H1 (cell line): ENCODE results near the gene TACR3. TPM values are rescaled to one million over a fixed set of nuclear protein-coding genes. Genes with fewer than 3 reads are reported as not detected.

ENCODE experiments used
- CTCF ChIA-PET: fragments of 300-600 bp; sonication (Branson Sonifier 250); formaldehyde crosslinking; loops from one replicate; lab custom pipeline; 2021; ENCODE audit not compliant: partially characterized antibody; lab: Charles Lee
- POLR2A ChIA-PET: fragments of 300-600 bp; sonication (Branson Sonifier 250); formaldehyde crosslinking; loops from one replicate; lab custom pipeline; 2021; ENCODE audit warnings: inconsistent platforms; ENCODE audit not compliant: partially characterized antibody; lab: Charles Lee
- DNase-seq, 2 experiments: peaks; one replicate each; pipeline versions ENCODE4 v3.0.0 to v3.0.0-alpha.2; 2010 to 2022; ENCODE audit warnings: low spot score in 2 of 2, low read depth in 1 of 2, mixed read lengths in 1 of 2
- FAIRE-seq: peaks from 2 replicates; lab custom pipeline; 2011; peaks lifted over from hg19 to GRCh38; lab: Jason Lieb, UNC
- H2AFZ ChIP-seq: 2 replicates; pipeline ENCODE4 v1.8.1; 2012; ENCODE audit warnings: low read length, inconsistent platforms
- H2AK5ac ChIP-seq: 2 replicates; pipeline ENCODE4 v1.6.1; 2013; ENCODE audit warnings: low read depth, low read length
- H2BK120ac ChIP-seq: replicated peaks from 2 replicates; pipeline ENCODE3; 2013; ENCODE audit warnings: low read depth, low read length, inconsistent platforms
- H2BK12ac ChIP-seq: 2 replicates; pipeline ENCODE4 v1.6.1; 2013; ENCODE audit warnings: low read depth, low read length
- H2BK15ac ChIP-seq: 2 replicates; pipeline ENCODE4 v1.6.1; 2013; ENCODE audit warnings: low read length
- H2BK20ac ChIP-seq: 2 replicates; pipeline ENCODE4 v1.6.1; 2013; ENCODE audit warnings: low read length
- H2BK5ac ChIP-seq: 2 replicates; pipeline ENCODE4 v1.6.1; 2013; ENCODE audit warnings: low read depth, low read length
- H3K14ac ChIP-seq: 2 replicates; pipeline ENCODE4 v1.6.1; 2013; ENCODE audit warnings: inconsistent platforms; ENCODE audit not compliant: insufficient read length
- H3K18ac ChIP-seq: 2 replicates; pipeline ENCODE4 v1.6.1; 2013; ENCODE audit warnings: low read length; ENCODE audit errors: extremely low read depth
- H3K23ac ChIP-seq: 2 replicates; pipeline ENCODE4 v1.6.1; 2013; ENCODE audit warnings: inconsistent platforms; ENCODE audit not compliant: insufficient read length
- H3K23me2 ChIP-seq: 2 replicates; pipeline ENCODE4 v1.6.1; 2013; ENCODE audit warnings: low read depth, low read length
- H3K27ac ChIP-seq: 2 replicates; pipeline ENCODE4 v1.6.1; 2011; ENCODE audit warnings: low read depth, low read length, inconsistent platforms
- H3K27me3 ChIP-seq, 4 experiments: replicated peaks in 1 of 4; 1 replicate in 1 of 4; 2 replicates in 3 of 4; pipeline versions ENCODE4 v1.6.1 to v1.8.1; 2011 to 2013; ENCODE audit warnings: low read length in 3 of 4, mild to moderate bottlenecking in 3 of 4, inconsistent platforms in 2 of 4, mixed read lengths in 2 of 4, moderate library complexity in 1 of 4; ENCODE audit not compliant: control insufficient read depth in 3 of 4, insufficient read depth in 3 of 4; ENCODE audit errors: extremely low read depth in 1 of 4
- H3K36me3 ChIP-seq, 4 experiments: 2 replicates each; pipeline versions ENCODE4 v1.6.1 to v1.8.1; 2011 to 2013; ENCODE audit warnings: mild to moderate bottlenecking in 4 of 4, low read length in 3 of 4, moderate library complexity in 2 of 4, control low read depth in 1 of 4, inconsistent platforms in 1 of 4; ENCODE audit not compliant: insufficient read depth in 4 of 4, control insufficient read depth in 2 of 4
- H3K4ac ChIP-seq: replicated peaks from 2 replicates; pipeline ENCODE3; 2013; ENCODE audit warnings: low read length, low read depth, mixed read lengths, inconsistent platforms; ENCODE audit not compliant: insufficient read length
- H3K4me1 ChIP-seq, 4 experiments: replicated peaks in 1 of 4; 1 replicate in 1 of 4; 2 replicates in 3 of 4; pipeline versions ENCODE4 v1.6.1 to v1.8.1; 2011 to 2013; ENCODE audit warnings: low read length in 3 of 4, inconsistent platforms in 2 of 4, mixed read lengths in 1 of 4; ENCODE audit not compliant: insufficient read depth in 4 of 4, control insufficient read depth in 3 of 4
- H3K4me2 ChIP-seq, 2 experiments: 2 replicates each; pipeline versions ENCODE4 v1.6.1 to v1.8.1; 2011 to 2013; ENCODE audit warnings: low read depth in 2 of 2, low read length in 2 of 2, control low read depth in 1 of 2, inconsistent platforms in 1 of 2, mild to moderate bottlenecking in 1 of 2; ENCODE audit not compliant: insufficient read depth in 1 of 2
- H3K4me3 ChIP-seq, 4 experiments: fragments of 200-600, 300-600 bp in 1 of 4; sonication (generic), shearing (Covaris generic), sonication (Bioruptor Twin) in 1 of 4; 2 replicates each; pipeline versions ENCODE4 v1.5.1 to v1.8.1; 2011 to 2016; ENCODE audit warnings: low read length in 4 of 4, low read depth in 3 of 4, control low read depth in 2 of 4, inconsistent platforms in 2 of 4, mild to moderate bottlenecking in 2 of 4, mixed read lengths in 1 of 4, moderate library complexity in 1 of 4; ENCODE audit not compliant: insufficient read depth in 2 of 4; ENCODE audit errors: extremely low read depth in 1 of 4
- H3K56ac ChIP-seq: replicated peaks from 2 replicates; pipeline ENCODE3; 2013; ENCODE audit warnings: low read depth, mild to moderate bottlenecking, mixed read lengths, low read length, inconsistent platforms; ENCODE audit not compliant: insufficient read length
- H3K79me1 ChIP-seq: 2 replicates; pipeline ENCODE4 v1.6.1; 2013; ENCODE audit warnings: low read depth, low read length, control low read depth
- H3K79me2 ChIP-seq, 2 experiments: 2 replicates each; pipeline versions ENCODE4 v1.6.1 to v1.8.1; 2012 to 2013; ENCODE audit warnings: low read length in 2 of 2, mild to moderate bottlenecking in 2 of 2, inconsistent platforms in 1 of 2; ENCODE audit not compliant: insufficient read depth in 2 of 2, control insufficient read depth in 1 of 2
- H3K9ac ChIP-seq, 4 experiments: replicated peaks in 1 of 4; 1 replicate in 1 of 4; 2 replicates in 3 of 4; pipeline versions ENCODE4 v1.6.1 to v1.8.1; 2011 to 2013; ENCODE audit warnings: low read depth in 3 of 4, low read length in 3 of 4, control low read depth in 2 of 4, mild to moderate bottlenecking in 2 of 4, moderate library complexity in 2 of 4, inconsistent platforms in 1 of 4; ENCODE audit errors: extremely low read depth in 1 of 4
- H3K9me3 ChIP-seq, 2 experiments: 2 replicates each; pipeline versions ENCODE4 v1.6.1 to v1.8.1; 2012 to 2013; ENCODE audit warnings: mild to moderate bottlenecking in 2 of 2, moderate library complexity in 2 of 2, control low read depth in 1 of 2, inconsistent platforms in 1 of 2, low read depth in 1 of 2, low read length in 1 of 2, mixed read lengths in 1 of 2; ENCODE audit not compliant: insufficient read depth in 2 of 2
- H4K20me1 ChIP-seq, 2 experiments: replicated peaks in 1 of 2; 2 replicates each; pipeline versions ENCODE3 to v1.8.1; 2011 to 2013; ENCODE audit warnings: inconsistent platforms in 2 of 2, low read length in 2 of 2, mild to moderate bottlenecking in 1 of 2; ENCODE audit not compliant: insufficient read depth in 2 of 2, control insufficient read depth in 1 of 2
- H4K5ac ChIP-seq: 2 replicates; pipeline ENCODE4 v1.6.1; 2013; ENCODE audit warnings: low read length, low read depth, mixed read lengths, inconsistent platforms; ENCODE audit not compliant: insufficient read length
- H4K8ac ChIP-seq: 2 replicates; pipeline ENCODE4 v1.8.0; 2013; ENCODE audit warnings: mild to moderate bottlenecking, moderate library complexity, low read length, inconsistent platforms; ENCODE audit not compliant: insufficient read depth; ENCODE audit errors: extremely low read depth
- H4K91ac ChIP-seq: replicated peaks from 2 replicates; pipeline ENCODE3; 2013; ENCODE audit warnings: low read length, mixed read lengths, inconsistent platforms; ENCODE audit not compliant: insufficient read length
- KDM1A ChIP-seq: fragments of 200-600, 300-600 bp; sonication (generic); IDR thresholded peaks from 2 replicates; pipeline ENCODE4 v1.7.1; 2016; ENCODE audit warnings: mild to moderate bottlenecking, low read length, borderline replicate concordance
- KDM4A ChIP-seq: IDR thresholded peaks from one replicate; pipeline ENCODE4 v1.7.1; 2012; ENCODE audit warnings: low read depth, mild to moderate bottlenecking, moderate library complexity, low read length, inconsistent platforms; ENCODE audit not compliant: severe bottlenecking
- WGBS, 2 experiments: shearing (Covaris generic) in 1 of 2; methylation state at CpG; one replicate each; pipeline versions ENCODE4 v1.1.6 to v1.1.7; 2013 to 2015; ENCODE audit warnings: low lambda C conversion rate in 2 of 2, mixed read lengths in 2 of 2, inconsistent platforms in 1 of 2, low coverage in 1 of 2, missing lambda C conversion rate in 1 of 2; ENCODE audit not compliant: insufficient replicate concordance in 2 of 2, insufficient coverage in 1 of 2, insufficient read length in 1 of 2; ENCODE audit errors: extremely low coverage in 1 of 2, missing lambda C conversion rate in 1 of 2; 5-methylcytosine and 5-hydroxymethylcytosine counted together
- long read RNA-seq, 2 experiments: library from RNA in 1 of 2; library from capped mRNA in 1 of 2; stranded (forward); transcript quantifications; one replicate each; pipeline ENCODE4 v2.0.0, GENCODE V29; 2021; ENCODE audit warnings: inconsistent platforms in 1 of 2
- polyA minus RNA-seq, 3 experiments: library from RNA; depleted of rRNA, polyadenylated mRNA; stranded (reverse); fragments of >200 nt; gene quantifications; 1 replicate in 2 of 3; 2 replicates in 1 of 3; pipeline ENCODE4 v1.2.3, GENCODE V29; 2011
- polyA plus RNA-seq, 7 experiments: library from polyadenylated mRNA; depleted of rRNA in 3 of 7; stranded (reverse) in 5 of 7; unstranded in 2 of 7; fragments of >200 nt in 5 of 7; fragments of 200-250 nt in 2 of 7; gene quantifications; 1 replicate in 5 of 7; 2 replicates in 1 of 7; 4 replicates in 1 of 7; pipeline versions ENCODE4 v1.2.1 to v1.2.3, GENCODE V29; 2011 to 2013; ENCODE audit warnings: missing spikeins in 2 of 7, mixed read lengths in 2 of 7
- total RNA-seq: library from RNA; stranded (reverse); fragmentation: NEBNext Ultra II Directional; extraction: Animal tissue kit (Norgen Biotek cat#: 25700); gene quantifications from 2 replicates; pipeline ENCODE4 v1.2.1, GENCODE V29; 2021

The TACR3 gene, protein sequence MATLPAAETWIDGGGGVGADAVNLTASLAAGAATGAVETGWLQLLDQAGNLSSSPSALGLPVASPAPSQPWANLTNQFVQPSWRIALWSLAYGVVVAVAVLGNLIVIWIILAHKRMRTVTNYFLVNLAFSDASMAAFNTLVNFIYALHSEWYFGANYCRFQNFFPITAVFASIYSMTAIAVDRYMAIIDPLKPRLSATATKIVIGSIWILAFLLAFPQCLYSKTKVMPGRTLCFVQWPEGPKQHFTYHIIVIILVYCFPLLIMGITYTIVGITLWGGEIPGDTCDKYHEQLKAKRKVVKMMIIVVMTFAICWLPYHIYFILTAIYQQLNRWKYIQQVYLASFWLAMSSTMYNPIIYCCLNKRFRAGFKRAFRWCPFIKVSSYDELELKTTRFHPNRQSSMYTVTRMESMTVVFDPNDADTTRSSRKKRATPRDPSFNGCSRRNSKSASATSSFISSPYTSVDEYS
- total RNA-seq (2.3 and 3.0 TPM in 2 replicates), polyA plus RNA-seq (2011; rRNA removed) (0.22 and 0.30 TPM in 2 replicates), polyA minus RNA-seq (2011; rRNA and poly(A)+ RNA removed) (0.63 and 1.4 TPM in 2 replicates)
- polyA plus RNA-seq (2011; cell fraction: cytosol; rRNA removed) = 0.14 TPM
- 0.41 TPM for polyA plus RNA-seq (2011; cell fraction: nucleus; rRNA removed)
- polyA plus RNA-seq (2012, experiment 1 of 2) = 0.14 to 0.27 TPM (median 0.26 TPM) in 4 replicates
- not detected for polyA plus RNA-seq (2012, experiment 2 of 2)
- 3.1 TPM for polyA plus RNA-seq (2013, experiment 1 of 2)
- 2.7 TPM for polyA plus RNA-seq (2013, experiment 2 of 2)
- not detected for polyA minus RNA-seq (2011; cell fraction: cytosol; rRNA and poly(A)+ RNA removed)
- 1.6 TPM for polyA minus RNA-seq (2011; cell fraction: nucleus; rRNA and poly(A)+ RNA removed)
- long read RNA-seq, experiment 1, full-length matches to known transcripts = 1 of 4 reads
- long read RNA-seq, experiment 1, partial matches to known transcripts = 0 of 4 reads
- long read RNA-seq, experiment 1, other reads (novel, unspliced or antisense) = 3 of 4 reads
- long read RNA-seq, experiment 2 = 0 reads

DNA sequence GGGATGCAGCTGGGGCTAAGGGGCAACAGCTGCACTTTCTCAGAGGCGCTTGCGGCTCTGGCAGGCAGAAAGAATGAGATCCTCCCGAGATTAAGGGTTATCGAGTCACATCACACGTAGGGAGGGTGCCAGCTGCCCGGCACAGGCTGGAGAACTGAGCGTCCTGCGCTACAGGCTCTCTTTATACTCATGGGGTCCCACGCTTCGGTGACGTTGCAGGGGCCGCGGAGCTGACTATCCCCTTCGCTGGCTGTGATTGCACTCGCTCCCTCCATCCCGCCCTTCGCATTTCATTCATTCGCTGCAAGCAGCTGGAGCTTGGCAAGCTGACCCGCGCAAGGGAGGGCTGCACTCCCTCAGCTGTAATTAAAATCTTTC is at the start of gene TACR3:
TACR3 (minus strand) TSS at position 156 of the 378 bp plus-strand sequence. CDS start 310 bp downstream, outside the sequence.
- Histone ChIP-seq H3K4me2 (peak within 1 kb of the TSS; percentile 63 to 97), H4K20me1 (no peaks in the 10 kb centered on the region), H3K79me1 (no peaks in the 10 kb centered on the region), H3K4me1 (no peaks in the 10 kb centered on the region; a peak in 2 of 7 replicates), H3K79me2 (no peaks in the 10 kb centered on the region), H2BK5ac (no peak within 1 kb of the TSS), H3K18ac (peak within 1 kb of the TSS; percentile 51; the same call in 1 of the 2 replicates), H3K23ac (no peak within 1 kb of the TSS), H4K8ac (peak within 1 kb of the TSS; percentile 84), H2BK20ac (no peak within 1 kb of the TSS), H2BK12ac (peak within 1 kb of the TSS; percentile 99), H3K4ac (no peak within 1 kb of the TSS), H4K5ac (no peak within 1 kb of the TSS), H3K4me3 (peak within 1 kb of the TSS; percentile 29 to 83 (median 42)), H2AK5ac (no peak within 1 kb of the TSS), H3K9me3 (peaks cover 0 to 12% of the 10 kb centered on the region in 2 experiments; a peak in 1 of 4 replicates), H4K91ac (peak within 1 kb of the TSS; percentile 45), H3K14ac (no peak within 1 kb of the TSS), H2BK15ac (peak within 1 kb of the TSS; percentile 81; the same call in 1 of the 2 replicates), H3K9ac (no peak within 1 kb of the TSS; a peak in 1 of 7 replicates), H3K36me3 (no peaks in the 10 kb centered on the region), H3K27me3 (no peaks in the 10 kb centered on the region), H3K27ac (no peak within 1 kb of the TSS), H3K56ac (no peak within 1 kb of the TSS), H2AFZ (peak within 1 kb of the TSS; percentile 34; the same call in 1 of the 2 replicates), H3K23me2 (peaks cover 9% of the 10 kb centered on the region; the same call in 1 of the 2 replicates), H2BK120ac (no peak within 1 kb of the TSS)
- FAIRE-seq = no peak
- CTCF ChIA-PET = interaction anchor here (1.0 to 1.2 kb wide), 4 partner anchors 12 to 65 kb away, joined by 3 to 4 read pairs (median 3); no protein-coding TSS in a partner anchor
- no peak for DNase-seq
- POLR2A ChIA-PET = interaction anchor here (1.6 kb wide), 1 partner anchor 26 kb away, joined by 3 read pairs; no protein-coding TSS in a partner anchor
- TF ChIP-seq KDM4A (peak; percentile 10), KDM1A (no peak)
- WGBS, 2 experiments = 74% methylated on average over 20 of the region's 20 CpGs; no CpG with 5 or more reads in 1 of the 2 experiments
